Large intestine (tissue), 3 donors: ENCODE data around the gene GPR52. TPM values are rescaled to one million over a fixed set of nuclear protein-coding genes. Genes with fewer than 3 reads are reported as not detected.

ENCODE experiments used
- DNase-seq, 2 donors: peaks; one replicate each; pipeline versions ENCODE4 v3.0.0 to v3.0.0-alpha.2; 2013
- H3K27ac ChIP-seq: one replicate; pipeline ENCODE4 v1.5.1; 2013; ENCODE audit warnings: low read length
- H3K27me3 ChIP-seq: 2 replicates; pipeline ENCODE4 v1.6.1; 2013; ENCODE audit warnings: low read length; ENCODE audit not compliant: control insufficient read depth, insufficient read depth
- H3K36me3 ChIP-seq: 2 replicates; pipeline ENCODE4 v1.6.1; 2013; ENCODE audit warnings: low read length; ENCODE audit not compliant: control insufficient read depth, insufficient read depth
- H3K4me1 ChIP-seq: one replicate; pipeline ENCODE4 v1.6.1; 2013; ENCODE audit warnings: low read length; ENCODE audit not compliant: control insufficient read depth, insufficient read depth
- H3K4me3 ChIP-seq: one replicate; pipeline ENCODE4 v1.5.1; 2013; ENCODE audit warnings: low read length
- H3K9me3 ChIP-seq: one replicate; pipeline ENCODE4 v1.6.1; 2013; ENCODE audit warnings: mild to moderate bottlenecking, low read depth, low read length, moderate library complexity; ENCODE audit not compliant: control insufficient read depth
- WGBS: methylation state at CpG from one replicate; pipeline ENCODE4 v1.1.5; 2013; ENCODE audit warnings: low lambda C conversion rate; ENCODE audit not compliant: insufficient coverage; 5-methylcytosine and 5-hydroxymethylcytosine counted together
- polyA plus RNA-seq: library from polyadenylated mRNA; unstranded; fragments of 120-200 nt; gene quantifications from one replicate; pipeline ENCODE4 v1.2.1, GENCODE V29; 2013

The GPR52 gene
- polyA plus RNA-seq, 1 donor, result 0.88 TPM

GRCh38 chr1:174414203-174414602 lies 33.6 kb upstream of the GPR52 start:
- DNase-seq, result no peak
- no peaks in the 10 kb centered on the region for H3K27me3 ChIP-seq
- H3K4me3 ChIP-seq, result no peak overlapping the region
- WGBS, result no CpG with 5 or more reads among the region's 1 CpG
- H3K4me1 ChIP-seq, result no peaks in the 10 kb centered on the region
- H3K36me3 ChIP-seq, result no peaks in the 10 kb centered on the region
- H3K9me3 ChIP-seq, result no peaks in the 10 kb centered on the region
- no peak overlapping the region for H3K27ac ChIP-seq

- no peak overlapping the region for H3K4me3 ChIP-seq
- 100% methylated on average over 1 of the region's 2 CpGs for WGBS
- no peaks in the 10 kb centered on the region for H3K4me1 ChIP-seq
- no peaks in the 10 kb centered on the region for H3K27me3 ChIP-seq
- no peak for DNase-seq
- H3K36me3 ChIP-seq, result no peaks in the 10 kb centered on the region
- H3K27ac ChIP-seq, result no peak overlapping the region
- H3K9me3 ChIP-seq, result no peaks in the 10 kb centered on the region
These were observed 32.3 kb upstream of the GPR52 start for GRCh38 chr1:174415506-174415905.

- DNase-seq, result no peak
- Histone ChIP-seq H3K4me3 (no peak overlapping the region), H3K27me3 (no peaks in the 10 kb centered on the region), H3K9me3 (no peaks in the 10 kb centered on the region), H3K4me1 (no peaks in the 10 kb centered on the region), H3K36me3 (no peaks in the 10 kb centered on the region), H3K27ac (no peak overlapping the region)
- WGBS, result no CpG with 5 or more reads among the region's 2 CpGs
These were observed 29.8 kb upstream of the GPR52 start for GRCh38 chr1:174417921-174418320.

- Histone ChIP-seq H3K36me3 (no peaks in the 10 kb centered on the region), H3K9me3 (no peaks in the 10 kb centered on the region)
- no peak for DNase-seq
These were observed 22.6 kb upstream of the GPR52 start for GRCh38 chr1:174425121-174425520.

GRCh38 chr1:174426153-174426552 lies 21.6 kb upstream of the GPR52 start:
- no peaks in the 10 kb centered on the region for H3K27me3 ChIP-seq

More at GRCh38 chr1:174425121-174425520, 22.6 kb upstream of the GPR52 start:
- Histone ChIP-seq H3K4me1 (no peaks in the 10 kb centered on the region), H3K27ac (no peak overlapping the region), H3K27me3 (no peaks in the 10 kb centered on the region), H3K4me3 (no peak overlapping the region)

GRCh38 chr1:174428033-174428432 lies 19.7 kb upstream of the GPR52 start:
- Histone ChIP-seq H3K36me3 (no peaks in the 10 kb centered on the region), H3K4me3 (no peak overlapping the region), H3K27ac (no peak overlapping the region), H3K4me1 (no peaks in the 10 kb centered on the region), H3K27me3 (no peaks in the 10 kb centered on the region), H3K9me3 (no peaks in the 10 kb centered on the region)
- WGBS, result no CpG with 5 or more reads among the region's 3 CpGs
- DNase-seq, result no peak

More at GRCh38 chr1:174426153-174426552, 21.6 kb upstream of the GPR52 start:
- no peak overlapping the region for H3K27ac ChIP-seq
- no peaks in the 10 kb centered on the region for H3K4me1 ChIP-seq
- no peak for DNase-seq
- no peaks in the 10 kb centered on the region for H3K9me3 ChIP-seq
- H3K4me3 ChIP-seq, result no peak overlapping the region
- no peaks in the 10 kb centered on the region for H3K36me3 ChIP-seq
- WGBS, result 100% methylated on average over 3 of the region's 3 CpGs

- H3K4me3 ChIP-seq, result no peak overlapping the region
- H3K36me3 ChIP-seq, result no peaks in the 10 kb centered on the region
- DNase-seq, result no peak
- H3K4me1 ChIP-seq, result no peaks in the 10 kb centered on the region
- no peaks in the 10 kb centered on the region for H3K27me3 ChIP-seq
- H3K9me3 ChIP-seq, result no peaks in the 10 kb centered on the region
- H3K27ac ChIP-seq, result no peak overlapping the region
These were observed 19.0 kb upstream of the GPR52 start for GRCh38 chr1:174428739-174429138.

GRCh38 chr1:174433451-174433850 lies 14.3 kb upstream of the GPR52 start:
- Histone ChIP-seq H3K27ac (no peak overlapping the region), H3K27me3 (no peaks in the 10 kb centered on the region), H3K36me3 (no peaks in the 10 kb centered on the region), H3K9me3 (no peaks in the 10 kb centered on the region), H3K4me3 (no peak overlapping the region), H3K4me1 (no peaks in the 10 kb centered on the region)
- whole genome bisulfite sequencing, result 100% methylated on average over 1 of the region's 1 CpG
- no peak for DNase-seq

GRCh38 chr1:174445351-174445750 lies 2.4 kb upstream of the GPR52 start:
- Histone ChIP-seq H3K36me3 (no peaks in the 10 kb centered on the region), H3K27ac (no peak overlapping the region), H3K9me3 (no peaks in the 10 kb centered on the region), H3K4me3 (no peak overlapping the region), H3K4me1 (no peaks in the 10 kb centered on the region), H3K27me3 (no peaks in the 10 kb centered on the region)
- DNase-seq, result no peak

- no peaks in the 10 kb centered on the region for H3K4me1 ChIP-seq
- H3K27ac ChIP-seq, result no peak overlapping the region
- H3K36me3 ChIP-seq, result no peaks in the 10 kb centered on the region
- WGBS, result 33% methylated on average over 1 of the region's 6 CpGs
- no peak overlapping the region for H3K4me3 ChIP-seq
- no peak for DNase-seq
- H3K9me3 ChIP-seq, result no peaks in the 10 kb centered on the region
- no peaks in the 10 kb centered on the region for H3K27me3 ChIP-seq
These were observed 1.9 kb upstream of the GPR52 start for GRCh38 chr1:174445817-174446216.

GRCh38 chr1:174448531-174448883 lies 743 bp downstream of the GPR52 start:
- Histone ChIP-seq H3K27me3 (no peaks in the 10 kb centered on the region), H3K36me3 (no peaks in the 10 kb centered on the region), H3K4me1 (no peaks in the 10 kb centered on the region), H3K9me3 (no peaks in the 10 kb centered on the region), H3K27ac (no peak overlapping the region), H3K4me3 (no peak overlapping the region)
- no peak for DNase-seq
- 79% methylated on average over 3 of the region's 5 CpGs for WGBS
